Stimulated activated CD8-positive, alpha-beta memory T cell treated with anti-CD3 and anti-CD28 coated beads, Interleukin-12 subunit alpha, Interleukin-12 subunit beta, amount 100 ng/mL, for 24 hours (primary cell): ENCODE data around the gene ZNF697.
"Not testable (repeated sequence)": the region's sequence is repeated elsewhere in the genome, so short reads cannot be mapped to it uniquely, and the experiment has no call there.

Experiments
- DNase-seq: peaks from one replicate; pipeline ENCODE4 v3.0.0-alpha.2; 2020; ENCODE audit errors: extremely low read depth

Gene ZNF697

DNA sequence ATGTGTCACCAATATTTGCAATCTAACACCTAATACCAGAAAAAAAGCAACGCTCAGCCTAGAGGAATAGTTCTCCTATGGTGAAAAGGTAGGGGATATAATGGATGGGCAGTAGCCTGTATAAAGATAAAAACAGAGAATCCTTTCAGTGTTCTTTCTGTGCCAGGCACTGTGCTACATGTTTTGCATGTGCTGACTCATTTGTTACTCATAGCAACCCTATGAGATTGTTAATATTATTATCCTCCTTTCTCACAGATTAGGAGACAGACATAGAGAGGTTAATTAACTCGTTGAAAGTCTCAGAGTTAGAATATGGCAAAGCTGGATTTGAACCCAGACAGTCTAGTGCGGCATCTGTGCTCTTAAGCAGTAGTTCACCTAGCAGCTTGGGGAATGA is 45.3 kb downstream of the ZNF697 start:
- not testable (repeated sequence) for DNase-seq

DNA sequence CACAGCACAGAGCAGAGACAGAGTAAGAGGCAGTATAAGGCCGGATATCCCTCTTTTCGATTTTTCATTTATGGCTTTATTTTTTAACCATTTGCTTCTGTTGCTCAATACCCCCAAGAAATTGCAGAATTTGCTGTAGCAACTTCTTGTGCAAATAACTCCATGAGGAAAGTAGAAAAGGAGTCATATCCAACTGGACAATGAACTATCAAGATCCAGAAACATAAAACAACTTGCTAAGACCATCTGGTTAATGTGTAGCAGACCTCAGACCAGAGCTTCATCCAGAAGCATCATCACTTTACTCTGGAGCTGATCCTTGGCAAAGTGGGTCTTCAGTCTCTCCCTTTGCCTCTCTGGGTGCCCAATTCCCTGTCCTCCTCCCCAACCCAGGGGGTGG is 45.9 kb downstream of the ZNF697 start:
- DNase-seq = no peak

DNA sequence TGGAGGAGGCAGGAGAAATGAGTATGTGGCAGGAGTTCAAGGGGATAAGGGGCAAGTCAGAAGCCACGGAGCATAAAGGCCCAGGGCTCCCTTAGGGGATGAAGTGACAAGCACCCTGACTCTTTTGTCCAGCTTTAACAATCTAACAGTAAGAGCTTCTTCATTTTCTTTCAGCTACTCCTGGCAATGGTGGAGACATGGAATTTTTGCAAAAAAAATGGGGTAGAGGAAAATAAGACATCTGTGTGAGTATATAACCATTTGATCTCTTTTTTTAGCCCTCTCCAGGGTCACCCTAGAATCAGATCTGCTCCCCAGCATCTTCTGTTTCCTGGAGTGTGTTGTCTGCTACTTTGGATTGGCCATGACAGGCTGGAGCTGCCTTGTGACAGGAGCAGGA is 47.1 kb downstream of the ZNF697 start:
- DNase-seq = no peak

DNA sequence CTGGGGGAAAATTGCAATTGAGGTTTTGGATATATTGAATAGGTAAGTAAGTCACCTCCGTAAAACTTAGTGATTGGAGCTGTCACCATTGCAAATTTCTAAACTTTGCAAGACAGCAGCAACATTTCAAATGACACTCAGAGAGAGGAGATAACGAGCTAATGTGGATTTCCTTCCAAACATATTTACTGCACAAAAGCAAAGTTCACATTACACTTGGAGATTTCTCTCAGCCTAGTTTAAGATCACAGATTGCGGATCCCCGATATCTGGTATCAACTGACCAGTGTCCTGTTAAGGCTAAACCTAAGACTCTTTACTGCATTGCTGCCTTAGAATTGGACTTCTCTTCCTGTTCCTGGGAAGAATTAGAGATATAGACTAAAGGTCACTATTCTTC is 47.5 kb downstream of the ZNF697 start:
- no peak for DNase-seq

DNA sequence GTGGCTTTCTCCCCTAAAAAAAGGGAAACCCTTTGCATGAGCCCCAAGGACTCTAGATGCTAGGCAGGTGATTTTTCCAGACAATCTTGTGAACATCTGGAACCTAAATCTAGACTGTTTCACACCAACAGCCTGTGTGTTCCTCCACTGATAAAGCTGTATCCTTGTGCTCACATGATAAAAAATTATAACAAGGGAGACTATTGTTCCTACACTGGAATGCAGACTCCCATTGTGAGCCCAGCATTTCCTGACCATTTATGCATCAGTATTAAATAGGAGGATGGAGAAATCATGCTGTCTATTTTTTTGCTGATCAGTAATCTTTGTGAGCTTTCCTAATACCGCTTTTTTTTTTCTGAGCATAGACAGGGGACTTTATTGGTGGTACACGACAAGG is 52.5 kb downstream of the ZNF697 start:
- DNase-seq = no peak

DNA sequence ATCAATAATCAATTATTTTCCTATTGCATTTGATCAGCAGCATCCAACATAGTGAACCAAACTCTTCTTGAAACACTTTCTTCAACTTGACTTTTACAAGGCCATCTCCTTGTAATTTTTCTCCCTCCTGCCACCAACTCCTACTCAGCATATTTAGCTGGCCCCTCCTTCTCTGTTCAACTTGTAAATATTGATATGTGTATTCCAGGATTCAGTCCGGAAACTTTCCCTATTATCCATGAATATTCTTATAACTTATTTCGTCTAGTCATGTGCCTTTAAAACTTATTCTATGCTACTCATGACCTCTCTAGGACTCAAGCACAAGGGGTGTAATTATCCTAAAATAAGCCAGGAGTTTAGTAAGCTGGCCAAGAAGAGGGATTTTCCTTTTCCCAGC is 52.9 kb downstream of the ZNF697 start:
- DNase-seq = no peak

DNA sequence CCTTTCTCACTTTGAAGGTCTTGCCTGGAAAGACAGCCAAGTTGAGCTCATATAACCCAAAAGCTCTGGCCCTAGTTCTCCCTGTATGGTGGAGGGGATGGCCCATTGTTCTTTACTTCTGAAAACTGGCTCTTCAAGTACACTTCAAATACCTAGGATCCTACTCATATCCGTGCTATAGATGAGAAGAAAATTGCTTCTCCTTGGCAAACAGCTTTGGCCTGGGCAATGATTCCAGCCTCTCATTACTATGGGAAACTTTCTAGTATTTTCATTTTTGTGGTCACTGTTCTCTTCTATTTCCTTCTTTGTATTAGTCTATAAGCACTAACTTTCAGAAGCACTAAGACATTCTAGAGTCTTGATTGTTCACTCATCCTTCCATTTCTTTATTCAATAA is 53.7 kb downstream of the ZNF697 start:
- DNase-seq = no peak

DNA sequence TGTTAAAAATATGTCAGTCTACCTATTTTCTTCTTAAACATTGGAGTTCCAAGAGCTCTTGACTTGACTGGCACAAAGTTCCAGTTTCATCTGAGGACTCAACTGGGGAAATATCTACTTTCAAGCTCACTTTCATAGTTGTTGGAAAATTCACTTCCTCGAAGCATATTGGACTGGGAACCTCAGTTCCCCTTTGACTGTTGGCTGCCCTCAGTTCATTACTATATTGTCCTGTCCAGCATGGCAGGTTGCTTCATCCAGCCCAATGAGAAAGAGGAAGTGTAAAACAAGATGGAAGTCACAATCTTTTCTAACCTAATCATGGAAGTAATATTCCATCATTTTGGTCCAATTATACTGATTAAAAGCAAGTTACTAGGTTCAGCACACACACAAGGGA is 54.3 kb downstream of the ZNF697 start:
- DNase-seq = no peak

DNA sequence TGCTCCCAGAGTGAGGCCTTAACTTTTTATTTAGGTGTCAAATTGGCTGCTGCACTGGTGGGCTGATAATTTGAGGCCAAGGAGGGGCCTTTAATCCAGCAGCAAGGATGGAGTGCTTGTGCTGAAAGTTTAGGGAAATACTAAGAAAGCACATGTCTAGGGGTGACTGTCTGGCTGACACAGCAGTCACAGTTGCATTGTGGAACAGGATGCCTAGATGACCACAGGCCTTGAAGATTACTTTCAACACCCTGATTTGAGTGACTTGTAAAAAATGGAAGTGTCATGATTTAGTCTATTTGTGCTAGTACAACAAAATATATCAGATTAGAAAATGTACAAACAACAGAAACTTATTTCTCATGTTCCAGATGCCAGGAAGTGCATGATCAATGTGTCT is 57.7 kb downstream of the ZNF697 start:
- no peak for DNase-seq

DNA sequence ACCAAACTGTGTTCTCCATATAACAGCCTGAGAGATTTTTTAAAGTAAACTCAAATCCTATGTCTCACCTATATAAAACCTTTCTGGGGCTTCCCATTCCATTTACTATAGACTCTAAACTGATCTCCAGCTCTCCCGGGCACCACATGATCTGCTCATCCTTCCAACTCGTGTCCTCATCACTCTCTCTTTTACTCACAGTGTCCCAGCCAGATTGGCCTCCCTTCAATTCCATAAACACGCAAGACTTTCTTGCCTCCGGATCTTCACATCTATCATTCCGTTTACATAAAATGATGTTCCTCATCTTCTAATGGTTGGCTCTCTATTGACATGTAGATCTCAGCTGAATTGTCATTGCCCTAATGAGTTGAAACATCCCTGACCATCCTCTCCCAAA is 59.4 kb downstream of the ZNF697 start:
- DNase-seq = no peak

DNA sequence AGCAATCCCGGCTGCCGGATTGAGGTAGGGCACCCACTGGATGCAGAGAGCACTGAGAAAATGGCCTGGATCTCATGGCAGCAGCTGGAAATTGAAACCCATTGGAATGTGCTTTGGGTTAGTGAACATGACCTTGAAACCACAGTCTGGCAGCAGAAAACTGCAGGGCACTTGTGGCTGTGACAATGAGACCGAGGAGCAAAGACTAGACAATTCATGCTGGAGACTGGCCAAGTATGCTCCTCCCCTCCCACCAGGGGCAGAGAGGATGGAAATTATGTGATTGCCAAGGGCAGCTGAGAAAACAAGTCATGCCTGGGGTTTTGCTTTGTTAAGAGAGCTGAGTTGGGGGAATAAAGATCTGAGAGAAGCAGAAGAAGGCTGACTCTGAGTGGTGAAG is 60.7 kb downstream of the ZNF697 start:
- DNase-seq = no peak

DNA sequence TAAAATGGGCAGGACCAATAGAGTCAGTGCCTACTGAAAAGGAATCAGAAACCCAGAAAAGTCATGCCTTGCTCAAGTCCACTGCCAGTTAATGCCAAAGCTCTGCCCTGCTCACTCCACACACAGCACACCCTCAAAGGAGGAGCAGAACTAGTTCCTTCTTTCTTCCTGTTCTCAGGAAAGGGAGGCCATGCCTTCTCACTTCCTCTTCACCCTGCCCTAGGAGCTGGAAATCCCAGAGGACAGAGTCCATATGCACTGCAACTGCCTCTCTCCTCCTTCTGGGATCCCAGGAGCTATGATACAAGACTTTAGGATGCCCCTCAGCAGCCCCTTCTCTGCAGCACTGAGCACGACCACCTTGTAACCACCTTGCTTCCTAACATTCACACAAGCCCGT is 62.3 kb downstream of the ZNF697 start:
- DNase-seq = not testable (repeated sequence)

DNA sequence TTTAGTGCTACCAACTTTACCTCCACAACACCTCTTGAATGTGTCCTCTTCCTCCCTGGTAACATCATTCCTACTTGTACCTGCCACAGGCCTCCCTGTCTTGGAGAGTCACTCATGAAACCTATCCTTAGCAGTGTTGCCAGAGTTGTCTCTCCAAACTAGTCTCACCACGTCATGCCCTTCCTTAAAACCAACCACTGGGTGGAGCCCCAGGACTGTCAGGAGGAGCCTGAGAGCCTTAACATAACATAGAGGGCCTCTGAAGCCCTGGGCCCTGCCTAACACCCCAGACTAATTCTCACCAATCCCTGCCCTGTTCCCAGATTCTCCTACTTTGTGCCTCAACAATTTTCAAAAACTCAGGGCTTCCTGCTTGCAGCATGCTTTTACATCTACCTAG is 65.3 kb downstream of the ZNF697 start:
- DNase-seq = no peak

DNA sequence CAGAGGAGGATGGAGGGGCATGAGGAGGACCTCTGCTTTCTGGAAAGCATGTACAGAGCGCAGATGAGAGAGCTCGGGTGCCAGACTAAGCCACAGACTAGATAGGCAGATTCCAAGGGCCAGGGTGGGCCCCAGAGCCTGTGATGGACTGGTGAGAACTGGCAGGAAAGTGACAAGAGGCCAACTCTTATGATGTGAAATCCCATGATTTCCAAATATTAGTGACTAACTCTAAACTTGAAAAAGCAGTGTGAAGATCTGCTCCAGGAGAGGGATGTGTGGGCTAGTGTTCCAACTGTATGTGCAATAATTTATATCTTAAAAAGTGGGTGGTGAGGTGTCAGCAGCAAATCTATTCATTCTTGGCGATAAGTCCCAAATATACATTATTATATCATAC is 67.0 kb downstream of the ZNF697 start:
- DNase-seq = not testable (repeated sequence)

DNA sequence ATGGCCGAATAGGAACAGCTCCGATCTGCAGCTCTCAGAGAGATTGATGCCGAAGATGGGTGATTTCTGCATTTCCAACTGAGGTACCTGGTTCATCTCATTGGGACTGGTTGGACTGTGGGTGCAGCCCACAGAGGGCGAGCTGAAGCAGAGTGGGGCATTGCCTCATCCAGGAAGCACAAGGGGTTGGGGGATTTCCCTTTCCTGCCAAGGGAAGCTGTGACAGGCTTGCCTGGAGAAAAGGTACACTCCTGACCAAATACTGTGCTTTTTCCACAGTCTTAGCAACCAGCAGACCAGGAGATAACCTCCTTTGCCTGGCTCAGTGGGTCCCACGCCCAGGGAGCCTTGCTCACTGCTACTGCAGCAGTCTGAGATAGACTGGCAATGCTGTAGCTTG is 74.2 kb downstream of the ZNF697 start:
- DNase-seq = no peak

DNA sequence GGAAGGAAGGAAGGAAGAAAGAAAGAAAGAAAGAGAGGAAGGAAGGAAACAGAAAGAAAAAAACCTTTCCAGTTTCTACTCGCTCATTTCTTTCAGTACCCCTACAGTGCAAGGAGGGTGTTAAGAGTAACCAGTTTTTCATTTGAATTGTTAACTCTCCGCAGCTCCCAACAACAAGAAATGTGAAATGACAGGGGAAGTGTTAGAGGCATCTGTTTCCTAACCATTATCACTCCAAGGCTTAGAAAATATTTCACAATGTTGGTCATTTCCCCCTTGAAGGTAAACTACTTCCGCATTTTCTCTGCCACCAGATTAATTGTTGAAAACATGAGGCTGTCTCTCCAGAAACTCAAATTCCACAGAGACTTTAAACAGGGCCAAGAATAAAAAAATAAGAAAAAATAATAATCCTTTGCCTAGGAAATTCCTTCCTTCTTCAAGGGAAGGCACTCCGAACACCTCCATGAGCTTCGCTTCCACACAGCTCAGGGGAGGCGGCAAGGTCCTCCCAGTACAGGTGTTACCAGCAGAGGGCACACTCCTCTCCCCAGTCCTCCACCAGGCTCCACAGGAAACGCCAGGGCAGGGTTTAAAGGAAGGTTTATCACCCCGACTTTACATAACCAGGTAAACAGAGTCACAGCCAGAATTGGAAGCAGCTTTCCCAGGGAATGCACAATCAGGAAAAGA is 78.0 kb downstream of the ZNF697 start:
- not testable (repeated sequence) for DNase-seq
